Stimulated activated CD4-positive, alpha-beta T cell treated with anti-CD3 and anti-CD28 coated beads, TNF-alpha, amount 100 ng/mL, for 24 hours (primary cell): Measurements from ENCODE around the gene DPH6.
A peak's percentile ranks its signal among the peaks of the same experiment; 100 is the strongest.

Experiments
- DNase-seq, 3 experiments: peaks; one replicate each; pipeline ENCODE4 v3.0.0-alpha.2; 2020; ENCODE audit warnings: low read depth in 3 of 3

Gene DPH6

GRCh38 chr15:35545316-35545823, 595 bp downstream of the DPH6 start:
- DNase-seq, result peak in 2 of 3 experiments; percentile 3 to 7

GRCh38 chr15:35540885-35541284, 5.1 kb downstream of the DPH6 start:
- no peak for DNase-seq

- DNase-seq, result no peak
These were observed 5.9 kb downstream of the DPH6 start for GRCh38 chr15:35540021-35540420.

- no peak for DNase-seq
These were observed 10.5 kb downstream of the DPH6 start for GRCh38 chr15:35535365-35535916.

GRCh38 chr15:35533130-35534110, 12.5 kb downstream of the DPH6 start:
- DNase-seq, result no peak

GRCh38 chr15:35530698-35531097, 15.3 kb downstream of the DPH6 start:
- DNase-seq, result no peak

- no peak for DNase-seq
These were observed 16.2 kb downstream of the DPH6 start for GRCh38 chr15:35529784-35530183.

- DNase-seq, result no peak
These were observed 23.9 kb downstream of the DPH6 start for GRCh38 chr15:35522061-35522460.

- no peak for DNase-seq
These were observed 26.3 kb downstream of the DPH6 start for GRCh38 chr15:35519541-35520149.

- DNase-seq, result no peak
These were observed 26.9 kb downstream of the DPH6 start for GRCh38 chr15:35519052-35519451.

- DNase-seq, result no peak
These were observed 31.2 kb downstream of the DPH6 start for GRCh38 chr15:35514759-35515158.

- DNase-seq, result no peak
These were observed 37.9 kb downstream of the DPH6 start for GRCh38 chr15:35507932-35508638.

- DNase-seq, result no peak
These were observed 39.6 kb downstream of the DPH6 start for GRCh38 chr15:35506272-35506870.

GRCh38 chr15:35505809-35506208, 40.2 kb downstream of the DPH6 start:
- DNase-seq, result no peak

GRCh38 chr15:35505141-35505540, 40.8 kb downstream of the DPH6 start:
- DNase-seq, result no peak

- no peak for DNase-seq
These were observed 46.2 kb downstream of the DPH6 start for GRCh38 chr15:35499723-35500122.

GRCh38 chr15:35496585-35496984, 49.4 kb downstream of the DPH6 start:
- no peak for DNase-seq

- no peak for DNase-seq
These were observed 50.9 kb downstream of the DPH6 start for GRCh38 chr15:35495080-35495479.

GRCh38 chr15:35491999-35492398, 54.0 kb downstream of the DPH6 start:
- DNase-seq, result no peak

- no peak for DNase-seq
These were observed 54.8 kb downstream of the DPH6 start for GRCh38 chr15:35491173-35491572.

GRCh38 chr15:35490511-35490910, 55.5 kb downstream of the DPH6 start:
- no peak for DNase-seq
